NCI-H1105 (cell line): ENCODE data around the gene NR2F6.
"Not testable (repeated sequence)": the region's sequence is repeated elsewhere in the genome, so short reads cannot be mapped to it uniquely, and the experiment has no call there.

Experiments
- DNase-seq: peaks from one replicate; lab custom pipeline; 2025; lab: John Stamatoyannopoulos, UW

Gene NR2F6

DNA sequence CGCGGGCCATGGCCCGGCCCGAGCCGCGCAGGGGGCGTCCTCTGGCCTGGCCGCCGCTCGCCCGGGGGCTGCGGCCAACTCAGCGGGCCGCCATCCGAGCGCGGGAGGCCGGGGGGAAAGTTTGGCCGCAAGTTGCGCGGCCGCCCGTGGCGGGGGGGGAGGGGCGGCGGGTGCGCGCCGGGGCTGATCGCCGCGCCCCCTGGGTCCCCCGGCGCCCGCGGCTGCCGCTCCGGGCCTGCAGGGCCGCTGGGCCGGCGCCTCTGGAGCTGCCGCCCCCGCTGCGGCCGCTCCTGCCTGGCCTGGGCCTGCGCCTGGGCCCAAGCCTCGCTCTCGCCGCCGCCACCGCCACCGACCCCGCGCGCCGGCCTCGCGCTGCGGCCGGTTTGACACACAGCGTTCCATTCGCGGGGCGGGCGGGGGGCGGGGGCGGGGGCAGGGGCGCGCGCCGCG lies at the start of gene NR2F6:
TSS of gene NR2F6 (minus strand) at position 385 of the 450 bp plus-strand sequence. CDS start 699 bp downstream, outside the sequence.
- DNase-seq, result no peak

DNA sequence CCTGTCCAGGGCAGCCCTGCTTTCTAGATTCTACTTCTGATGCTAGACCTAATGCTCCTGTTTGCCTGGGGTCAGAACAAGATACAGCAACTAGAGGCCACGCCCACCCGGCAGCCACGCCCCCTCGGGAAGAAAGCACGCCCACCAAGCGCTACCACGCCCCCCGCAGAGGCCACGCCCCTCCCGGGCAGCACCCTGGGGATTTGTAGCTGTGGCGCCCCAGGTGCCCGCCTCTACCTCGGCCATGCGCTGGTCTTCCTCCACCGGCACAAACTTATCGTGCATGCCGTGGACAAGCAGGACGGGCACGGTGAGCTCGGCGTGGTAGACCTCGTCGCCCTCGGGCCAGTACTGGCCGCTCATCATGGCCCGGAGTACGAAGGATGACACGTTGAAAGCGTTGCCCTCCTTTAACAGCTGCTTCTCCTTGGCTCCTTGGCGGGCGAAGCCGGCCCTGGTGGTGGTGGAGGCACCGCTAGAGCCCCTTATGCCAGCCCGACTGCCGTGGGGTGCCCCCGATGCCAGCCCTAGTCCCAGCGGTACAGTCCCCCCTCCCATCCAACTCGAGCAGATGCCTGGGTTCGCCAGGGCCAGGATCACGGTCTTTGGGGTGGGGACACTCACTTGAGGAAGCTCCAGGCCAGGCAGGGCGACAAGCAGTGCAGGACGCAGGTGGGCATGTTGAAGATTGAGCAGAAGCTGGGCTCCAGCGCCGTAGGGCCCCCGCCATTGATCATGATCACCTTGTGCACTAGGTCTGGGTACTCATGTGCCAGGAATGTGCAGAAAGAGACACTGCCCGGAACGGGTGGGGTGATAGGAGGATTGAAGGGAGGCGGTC lies 48.6 kb upstream of the NR2F6 start:
- DNase-seq, result no peak

DNA sequence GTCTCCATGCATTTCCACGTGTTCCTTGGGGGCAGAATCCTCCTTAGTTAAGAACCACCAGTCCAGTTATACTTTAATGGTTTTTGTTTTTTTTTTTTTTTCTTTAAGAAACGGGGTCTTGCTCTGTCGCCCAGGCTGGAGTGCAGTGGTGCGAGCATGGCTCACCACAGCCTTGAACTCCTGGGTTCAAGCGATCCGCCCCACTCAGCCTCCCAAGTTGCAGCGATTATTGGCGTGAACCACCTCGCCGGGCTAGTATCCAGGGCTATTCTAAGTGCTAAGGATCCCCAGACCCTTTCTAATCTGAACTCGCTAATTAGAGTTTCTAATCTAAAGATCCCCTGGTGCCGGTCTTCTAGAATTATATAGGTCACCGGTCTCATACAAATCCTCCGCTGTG lies 47.9 kb upstream of the NR2F6 start:
- DNase-seq, result no peak

DNA sequence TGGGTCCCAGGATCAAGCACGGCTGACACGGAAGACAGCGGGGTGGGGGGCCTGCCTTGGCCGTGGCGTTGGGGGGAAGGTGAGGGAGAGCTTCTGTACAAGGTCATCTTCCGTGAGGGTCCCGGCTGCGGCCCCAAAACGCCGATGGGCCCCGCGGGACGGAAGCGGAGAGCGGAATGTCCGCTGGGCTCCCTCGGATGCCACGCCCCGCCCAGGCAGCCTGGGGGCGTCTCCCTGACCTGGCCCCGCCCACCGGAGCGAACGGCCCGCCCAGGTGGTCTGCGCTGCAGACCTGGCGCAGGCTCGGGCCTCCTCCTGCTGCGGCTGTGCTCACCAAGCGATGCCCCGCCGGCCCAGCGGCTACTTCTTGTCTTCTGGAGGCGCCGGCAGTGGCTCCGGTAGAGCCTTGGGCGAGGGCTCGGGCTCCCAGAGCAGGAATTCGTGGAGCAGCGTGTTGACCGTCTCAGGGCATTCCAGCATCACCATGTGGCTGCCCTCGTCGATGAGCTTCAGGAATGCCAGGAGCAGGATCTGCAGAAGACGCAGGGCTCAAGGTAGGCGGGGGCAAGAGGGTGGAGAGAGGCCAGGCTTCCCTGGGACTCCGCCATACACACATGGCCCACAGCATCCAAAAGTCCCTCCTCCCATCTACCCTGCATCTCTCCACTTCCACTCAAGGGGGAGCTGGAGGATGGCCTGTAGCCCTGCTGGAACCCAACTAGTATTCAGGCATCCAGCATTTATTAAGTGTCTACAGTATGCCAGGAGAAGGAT lies 46.8 kb upstream of the NR2F6 start:
- DNase-seq, result no peak

DNA sequence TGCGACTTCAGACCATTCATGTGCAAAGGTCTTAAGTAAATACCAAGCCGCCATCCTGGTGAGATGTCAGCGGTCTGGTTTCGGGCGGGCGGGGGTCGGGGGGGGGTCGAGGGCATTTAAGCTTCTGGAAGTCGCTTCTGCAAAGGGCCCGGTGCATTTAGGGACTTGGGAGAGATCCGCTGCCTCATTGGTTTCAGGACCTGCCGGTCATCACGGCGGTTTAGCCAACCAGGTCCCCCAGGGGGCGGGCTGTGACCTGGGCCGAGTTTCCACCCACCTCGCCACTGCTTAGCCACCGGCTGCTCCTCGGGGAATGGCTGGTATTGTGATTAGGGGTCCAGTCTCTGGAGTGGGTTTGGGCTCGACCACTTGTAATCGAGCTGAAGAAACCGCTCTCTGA lies 43.8 kb upstream of the NR2F6 start:
- DNase-seq, result no peak

DNA sequence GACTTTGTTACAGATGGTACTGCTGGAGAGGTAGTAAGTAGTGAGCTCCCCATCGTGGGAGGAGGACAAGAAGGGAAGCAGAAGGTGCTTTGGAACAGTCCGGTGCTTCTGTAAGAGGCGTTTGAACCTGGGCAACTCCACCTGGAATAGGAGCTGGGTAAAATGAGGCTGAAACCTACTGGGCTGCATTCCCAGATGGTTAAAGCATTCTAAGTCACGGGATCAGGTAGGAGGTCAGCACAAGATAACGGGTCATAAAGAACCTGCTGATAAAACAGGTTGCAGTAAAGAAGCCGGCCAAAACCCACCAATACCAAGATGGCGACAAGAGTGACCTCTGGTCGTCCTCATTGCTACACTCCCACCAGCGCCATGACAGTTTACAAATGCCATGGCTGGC lies 41.0 kb upstream of the NR2F6 start:
- no peak for DNase-seq

DNA sequence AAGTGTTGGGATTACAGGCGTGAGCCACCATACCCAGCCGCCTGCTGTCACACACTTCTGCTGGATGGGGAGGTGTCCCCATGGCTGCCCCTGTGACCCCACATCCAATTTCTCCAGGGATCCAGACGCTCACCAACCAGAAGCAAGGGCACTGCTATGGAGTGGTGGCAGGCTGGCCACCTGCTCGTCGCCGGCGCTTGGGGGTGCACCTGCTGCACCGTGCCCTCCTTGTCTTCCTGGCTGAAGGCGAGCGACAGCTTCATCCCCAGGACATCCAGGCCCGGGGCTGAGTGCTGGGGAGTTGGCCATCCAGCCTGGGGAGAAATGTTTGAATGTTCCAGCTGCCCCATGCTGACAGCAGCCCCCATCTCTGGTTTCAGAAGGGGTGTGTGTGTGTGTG lies 40.5 kb upstream of the NR2F6 start:
- no peak for DNase-seq

DNA sequence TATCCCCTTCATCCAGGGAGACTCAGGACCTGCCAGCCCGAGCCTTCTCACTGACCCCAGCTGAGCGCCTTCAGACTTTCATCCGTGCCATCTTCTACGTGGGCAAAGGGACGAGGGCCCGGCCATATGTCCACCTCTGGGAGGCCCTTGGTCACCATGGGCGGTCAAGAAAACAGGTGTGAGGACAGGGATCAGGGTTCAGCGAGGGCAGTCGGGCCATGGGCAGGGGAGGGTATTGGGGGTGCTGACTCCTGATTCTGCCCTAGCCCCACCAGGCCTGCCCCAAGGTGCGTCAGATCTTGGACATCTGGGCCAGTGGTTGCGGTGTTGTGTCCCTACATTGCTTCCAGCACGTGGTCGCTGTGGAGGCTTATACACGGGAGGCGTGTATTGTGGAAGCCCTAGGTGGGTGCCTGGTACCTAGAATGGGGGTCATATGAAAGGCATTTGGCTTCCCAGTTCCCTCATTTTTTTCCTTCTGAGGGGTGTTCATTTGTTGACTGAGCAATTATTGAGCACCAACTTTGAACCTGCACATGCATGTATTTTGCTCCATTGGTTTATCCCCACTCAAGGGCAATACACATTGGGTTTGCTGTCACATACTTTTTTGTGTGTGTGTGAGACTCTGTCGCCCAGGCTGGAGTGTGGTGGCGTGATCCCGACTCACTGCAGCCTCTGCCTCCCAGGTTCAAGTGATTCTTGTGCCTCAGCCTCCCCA lies 39.9 kb upstream of the NR2F6 start:
- no peak for DNase-seq

DNA sequence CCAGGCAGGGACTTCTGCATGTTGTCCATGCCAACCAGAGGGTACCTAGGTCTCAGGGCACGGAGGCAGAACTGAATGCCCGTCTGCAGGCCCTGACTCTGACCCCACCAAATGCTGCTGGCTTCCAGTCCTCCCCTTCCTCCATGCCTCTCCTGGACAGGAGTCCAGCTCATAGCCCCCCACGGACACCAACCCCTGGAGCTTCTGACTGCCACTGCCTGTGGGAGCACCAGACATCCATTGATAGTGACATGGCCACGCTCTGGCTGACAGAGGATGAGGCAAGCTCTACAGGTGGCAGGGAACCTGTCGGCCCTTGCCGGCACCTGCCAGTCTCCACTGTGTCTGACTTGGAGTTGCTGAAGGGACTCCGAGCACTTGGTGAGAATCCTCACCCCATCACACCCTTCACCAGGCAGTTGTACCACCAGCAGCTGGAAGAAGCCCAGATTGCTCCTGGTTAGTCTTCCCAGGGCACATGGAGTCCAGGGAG lies 37.8 kb upstream of the NR2F6 start:
- no peak for DNase-seq

DNA sequence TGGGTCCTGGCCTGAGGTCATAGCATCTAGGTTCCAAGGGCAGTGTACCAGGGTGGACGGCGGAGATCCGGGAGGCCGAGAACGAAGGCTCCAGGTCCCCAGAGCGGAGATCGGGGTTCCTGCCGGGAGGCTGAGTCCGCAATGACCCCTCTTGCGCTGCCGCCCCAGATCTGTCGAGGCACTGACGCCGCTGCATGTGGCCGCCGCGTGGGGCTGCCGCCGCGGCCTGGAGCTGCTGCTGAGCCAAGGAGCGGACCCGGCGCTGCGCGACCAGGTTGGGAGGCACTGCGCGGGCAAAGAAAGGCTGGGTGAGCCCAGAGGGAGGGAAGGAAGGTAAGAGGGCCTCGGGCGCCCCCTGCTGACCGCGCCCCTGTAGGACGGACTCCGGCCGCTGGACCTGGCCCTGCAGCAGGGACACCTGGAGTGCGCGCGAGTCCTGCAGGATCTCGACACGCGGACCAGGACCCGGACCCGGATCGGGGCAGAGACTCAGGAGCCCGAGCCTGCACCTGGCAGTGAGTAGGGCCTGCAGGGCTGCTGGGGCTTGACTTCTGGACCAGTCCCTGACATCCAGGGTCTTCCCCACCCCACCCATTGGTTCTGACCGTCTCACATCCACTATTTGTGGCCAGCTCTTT lies 36.9 kb upstream of the NR2F6 start:
- peak; percentile 83 for DNase-seq

DNA sequence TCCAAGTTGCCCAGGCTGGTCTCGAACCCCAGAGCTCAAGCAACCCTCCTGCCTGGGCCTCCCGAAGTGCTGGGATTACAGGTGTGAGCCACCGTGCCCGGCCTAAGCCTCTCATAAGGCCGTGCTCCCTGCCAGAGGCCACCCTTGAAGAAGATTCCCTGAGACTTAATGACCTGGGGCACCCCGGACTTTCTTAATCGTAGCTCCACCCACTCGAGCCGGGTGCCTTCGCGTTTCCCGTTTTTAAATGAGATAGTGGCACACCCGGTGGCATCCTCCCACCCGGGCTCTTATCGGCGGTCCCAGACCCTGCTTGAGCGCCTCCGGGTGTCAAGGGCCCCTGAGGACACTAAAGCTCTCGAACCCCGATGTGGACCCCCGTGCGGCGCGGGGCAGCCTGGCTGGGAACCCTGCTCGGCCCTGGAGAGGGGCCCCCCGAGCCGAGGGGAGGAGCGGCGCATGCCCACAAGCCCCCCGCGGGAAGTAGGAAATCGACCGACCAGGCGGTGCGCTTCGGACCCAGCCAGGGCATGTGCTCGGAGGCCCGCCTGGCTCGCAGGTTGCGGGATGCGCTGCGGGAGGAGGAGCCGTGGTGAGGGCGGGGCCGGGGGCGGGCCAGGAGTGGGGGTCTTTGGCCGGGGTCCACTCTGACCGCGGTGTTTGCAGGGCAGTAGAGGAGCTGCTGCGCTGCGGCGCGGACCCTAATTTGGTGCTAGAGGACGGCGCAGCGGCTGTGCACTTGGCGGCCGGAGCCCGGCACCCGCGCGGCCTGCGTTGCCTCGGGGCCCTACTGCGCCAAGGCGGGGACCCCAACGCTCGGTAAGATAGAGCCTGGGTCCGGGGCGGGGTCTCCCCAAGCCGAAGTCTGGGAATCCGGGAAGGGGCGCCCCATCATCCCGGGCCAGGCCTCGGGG lies 35.9 kb upstream of the NR2F6 start, which contains the start of gene ANKLE1:
TSS of gene ANKLE1 (plus strand) at position 511 of the 914 bp plus-strand sequence. CDS start at position 531, 20 bp downstream.
- no peak for DNase-seq

DNA sequence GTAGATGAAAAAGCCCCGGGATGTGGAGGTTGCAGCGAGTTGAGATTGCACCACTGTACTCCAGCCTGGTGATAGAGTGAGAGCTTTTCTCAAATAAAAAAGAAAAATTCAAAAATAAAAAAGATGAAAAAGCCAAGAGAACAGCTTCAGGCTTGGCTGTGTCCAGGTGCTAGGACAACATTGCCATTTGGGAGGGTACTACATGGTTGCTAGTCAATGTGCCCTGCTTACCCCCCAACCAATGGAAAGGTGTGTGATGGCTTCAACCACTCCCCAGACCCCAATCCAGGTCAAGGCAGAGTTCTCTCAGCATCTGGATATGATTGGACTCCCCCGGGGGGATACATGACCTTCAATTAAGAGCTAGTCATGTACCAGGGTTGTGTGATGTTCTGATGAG lies 33.7 kb upstream of the NR2F6 start:
- DNase-seq, result no peak

DNA sequence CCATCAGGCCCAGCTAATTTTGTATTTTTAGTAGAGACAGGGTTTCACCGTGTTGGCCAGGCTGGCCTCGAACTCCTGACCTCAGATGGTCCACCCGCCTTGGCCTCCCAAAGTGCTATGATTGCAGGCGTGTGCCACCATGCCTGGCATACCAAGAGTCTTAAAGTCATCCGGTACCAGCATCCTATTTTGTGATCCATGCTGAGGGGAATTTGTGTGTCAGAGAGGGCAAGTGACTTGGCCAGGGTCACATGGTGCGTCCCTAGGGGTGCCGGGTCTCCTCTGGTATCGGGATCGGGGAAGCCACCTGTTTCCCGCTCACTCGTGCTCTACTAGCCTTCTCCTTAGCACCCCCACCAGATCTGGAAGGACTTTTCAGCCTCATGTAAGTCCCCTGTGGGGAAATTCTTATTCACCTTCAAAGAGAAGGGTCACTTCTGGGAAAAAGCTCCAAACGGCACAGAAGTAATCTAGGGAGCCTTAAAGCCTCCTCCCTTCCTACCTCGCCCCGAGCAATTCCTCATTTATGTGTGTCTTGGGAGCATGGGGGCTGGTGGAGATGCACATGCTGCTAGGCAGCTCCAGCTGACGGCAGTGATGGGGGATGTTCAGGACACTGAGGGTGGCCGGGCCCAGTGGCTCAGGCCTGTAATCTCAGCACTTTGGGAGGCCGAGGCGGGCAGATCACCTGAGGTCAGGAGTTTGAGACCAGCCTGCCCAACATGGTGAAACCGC lies 29.9 kb upstream of the NR2F6 start:
- no peak for DNase-seq

DNA sequence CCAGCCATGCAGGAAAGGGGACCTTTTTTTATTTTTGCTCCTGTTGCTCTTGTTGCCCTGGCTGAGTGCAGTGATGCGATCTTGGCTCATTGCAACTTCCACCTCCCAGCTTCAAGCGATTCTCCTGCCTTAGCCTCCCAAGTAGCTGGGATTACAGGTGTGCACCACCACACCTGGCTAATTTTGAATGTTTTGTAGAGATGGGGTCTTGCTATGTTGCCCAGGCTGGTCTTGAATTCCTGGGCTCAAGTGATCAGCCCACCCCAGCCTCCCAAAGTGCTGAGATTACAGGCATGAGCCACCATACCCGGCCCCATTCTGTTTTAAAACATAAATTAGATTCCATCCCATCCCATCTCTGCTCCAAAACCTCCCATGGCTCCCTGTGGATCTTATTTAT lies 29.2 kb upstream of the NR2F6 start:
- DNase-seq, result not testable (repeated sequence)

DNA sequence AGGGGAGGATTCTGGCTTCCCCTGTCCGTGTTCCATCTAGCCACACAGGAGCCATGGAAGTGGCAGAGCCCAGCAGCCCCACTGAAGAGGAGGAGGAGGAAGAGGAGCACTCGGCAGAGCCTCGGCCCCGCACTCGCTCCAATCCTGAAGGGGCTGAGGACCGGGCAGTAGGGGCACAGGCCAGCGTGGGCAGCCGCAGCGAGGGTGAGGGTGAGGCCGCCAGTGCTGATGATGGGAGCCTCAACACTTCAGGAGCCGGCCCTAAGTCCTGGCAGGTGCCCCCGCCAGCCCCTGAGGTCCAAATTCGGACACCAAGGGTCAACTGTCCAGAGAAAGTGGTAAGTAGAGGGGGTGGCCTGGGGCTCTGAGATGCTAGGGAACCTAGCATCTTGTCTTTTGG lies 23.0 kb upstream of the NR2F6 start:
- DNase-seq, result no peak

DNA sequence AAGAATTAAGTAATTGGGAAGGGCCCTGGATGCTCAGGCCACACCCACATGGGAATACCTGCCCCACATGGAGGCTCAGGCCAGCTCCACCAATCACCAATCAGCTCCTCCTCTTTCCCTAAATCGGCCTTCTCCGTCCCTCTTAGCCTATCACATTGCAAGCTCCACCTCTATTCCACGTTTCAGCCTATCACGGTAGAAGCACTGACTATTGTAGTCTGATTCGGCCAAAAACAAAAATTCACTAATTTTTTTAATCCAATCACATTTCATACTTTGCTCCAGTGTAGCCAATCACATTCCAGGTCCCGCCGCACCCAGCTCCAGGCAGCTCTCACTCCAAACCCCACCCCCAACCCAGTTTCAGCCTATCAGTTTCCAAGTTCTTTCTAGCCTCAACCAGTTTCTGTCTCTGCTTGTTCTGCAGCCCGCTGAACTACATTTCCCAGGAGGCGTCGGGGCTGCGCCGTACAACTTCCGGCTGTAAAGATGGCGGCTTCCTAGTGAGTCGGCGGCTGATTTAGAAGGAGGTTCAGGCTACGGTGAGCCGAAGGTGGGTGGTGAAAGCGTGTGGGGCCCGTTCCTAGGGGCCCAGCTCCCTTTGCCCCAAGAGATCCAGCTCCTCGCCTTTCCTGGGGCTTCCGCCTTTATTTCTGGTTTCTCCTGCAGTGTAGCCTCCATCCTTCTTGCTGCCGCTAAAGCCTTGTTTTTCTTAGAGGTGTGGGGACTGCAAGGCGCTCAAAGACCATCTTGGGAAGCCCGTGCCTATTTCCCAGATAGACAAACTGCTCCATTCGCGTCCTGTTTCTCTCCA lies 21.5 kb upstream of the NR2F6 start, which contains the start of gene BABAM1:
TSS of gene BABAM1 (plus strand) at position 469 of the 814 bp plus-strand sequence. CDS start 1,364 bp downstream, outside the sequence.
- peak; percentile 97 for DNase-seq

DNA sequence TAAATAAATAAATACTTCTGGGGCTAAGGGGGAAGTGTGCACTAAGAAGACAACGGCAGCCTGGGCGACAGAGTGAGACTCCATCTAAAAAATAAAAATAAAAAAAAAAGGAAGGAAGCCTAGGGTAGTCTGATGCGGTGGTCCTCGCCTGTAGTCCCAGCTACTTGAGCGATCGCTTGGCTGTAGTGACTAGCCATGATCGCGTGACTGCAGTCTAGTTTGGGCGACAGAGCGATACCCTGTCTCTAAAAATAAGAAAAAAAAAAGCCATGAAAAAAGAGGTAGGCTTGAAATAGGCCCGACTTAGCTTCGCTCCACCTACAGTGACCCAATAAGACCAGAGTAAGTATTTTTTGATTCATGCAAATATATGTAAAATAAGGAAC lies 20.9 kb upstream of the NR2F6 start:
- no peak for DNase-seq

DNA sequence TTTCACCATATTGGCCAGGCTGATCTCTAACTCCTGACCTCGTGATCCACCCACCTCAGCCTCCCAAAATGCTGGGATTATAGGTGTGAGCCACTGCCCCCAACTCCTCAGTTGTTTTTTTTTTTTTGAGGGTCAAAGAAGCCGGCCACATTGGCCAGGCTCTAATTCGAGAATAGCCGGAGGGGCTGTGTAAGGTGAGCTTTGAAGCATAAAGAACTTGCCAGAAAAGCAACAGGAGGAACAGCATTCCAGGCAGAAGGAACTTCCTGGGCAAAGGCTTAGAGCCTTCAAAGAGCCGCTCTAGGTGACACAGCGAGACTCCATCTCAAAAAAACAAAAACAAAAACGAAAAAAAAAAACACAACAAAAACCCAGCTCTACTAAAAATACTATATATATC lies 20.3 kb upstream of the NR2F6 start:
- DNase-seq, result no peak

DNA sequence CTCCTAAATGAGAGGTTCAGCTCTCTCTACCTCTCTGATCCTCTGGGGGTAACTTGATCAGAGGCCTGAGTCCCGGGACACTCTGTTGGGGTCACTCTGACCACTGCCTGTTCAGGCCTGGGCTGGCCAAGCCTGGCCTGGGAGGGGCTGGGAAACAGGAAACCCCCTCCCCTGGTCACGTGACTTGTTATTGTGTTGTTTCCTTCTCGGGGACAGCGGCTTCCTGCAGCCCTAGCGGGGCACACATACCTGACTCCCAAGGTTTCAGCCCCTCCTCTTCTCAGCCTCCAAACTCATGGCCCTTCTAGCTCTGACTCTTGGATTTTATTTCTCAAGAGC lies 18.9 kb upstream of the NR2F6 start, which contains the start of gene USHBP1:
TSS of gene USHBP1 (minus strand) at position 105 of the 339 bp plus-strand sequence. CDS start 446 bp downstream, outside the sequence.
- no peak for DNase-seq
